Ovary (tissue), 9 donors: Measurements from ENCODE around the gene THSD4. TPM values are rescaled to one million over a fixed set of nuclear protein-coding genes. Genes with fewer than 3 reads are reported as not detected.

ENCODE experiments used
- DNase-seq, 5 donors: peaks; one replicate each; pipeline ENCODE4 v3.0.0-alpha.2; 2019 to 2020
- H3K27ac ChIP-seq, 2 donors: fragments of 200-600 bp; one replicate each; pipeline versions ENCODE4 v1.5.1 to v1.8.0; 2019 to 2022
- H3K27me3 ChIP-seq: fragments of 200-600 bp; one replicate; pipeline ENCODE4 v1.8.0; 2022
- H3K36me3 ChIP-seq: fragments of 200-600 bp; sonication (generic); one replicate; pipeline ENCODE4 v1.5.1; 2019
- H3K4me1 ChIP-seq: one replicate; pipeline ENCODE4 v1.8.1; 2013; ENCODE audit warnings: mild to moderate bottlenecking, moderate library complexity; ENCODE audit not compliant: insufficient read depth
- H3K4me3 ChIP-seq: fragments of 200-600 bp; sonication (generic); one replicate; pipeline ENCODE4 v1.5.1; 2017
- H3K9me3 ChIP-seq, 2 donors: fragments of 200-600 bp in 1 of 2; sonication (generic) in 1 of 2; one replicate each; pipeline versions ENCODE4 v1.5.1 to v1.8.1; 2013 to 2019; ENCODE audit warnings: mild to moderate bottlenecking in 1 of 2, moderate library complexity in 1 of 2
- CTCF ChIP-seq, 3 donors: fragments of 450-650 bp in 2 of 3; fragments of 200-600 bp in 1 of 3; IDR thresholded peaks; one replicate each; pipeline versions ENCODE4 v1.5.1 to v1.8.0; 2016 to 2022; ENCODE audit warnings: antibody characterized with exemption in 3 of 3, mild to moderate bottlenecking in 1 of 3
- EP300 ChIP-seq: sonication (generic); formaldehyde crosslinking; IDR thresholded peaks from one replicate; pipeline ENCODE4 v1.6.1; 2017; ENCODE audit warnings: antibody characterized with exemption
- POLR2A ChIP-seq: fragments of 450-650 bp; IDR thresholded peaks from one replicate; pipeline ENCODE4 v1.6.1; 2017; ENCODE audit warnings: antibody characterized with exemption, mild to moderate bottlenecking, moderate library complexity
- WGBS, 3 donors: extraction: QIAGEN DNeasy Blood & Tissue Kit in 1 of 3; methylation state at CpG; one replicate each; pipeline versions ENCODE4 v1.1.5 to v1.1.7; 2013 to 2017; 5-methylcytosine and 5-hydroxymethylcytosine counted together
- intact Hi-C, 4 donors: fragments of 100-400 bp; cut with DNase I; formaldehyde crosslinking; loops; one replicate each; pipeline versions ENCODE4 v1.11.0 to v1.15.1; 2022 to 2023
- polyA plus RNA-seq, 2 donors: library from polyadenylated mRNA; stranded (reverse); fragments of 200-250 nt in 1 of 2; fragments of 350-450 nt in 1 of 2; fragmentation: Illumina TruSeq in 1 of 2; extraction: RNeasy Lipid Tissue Mini Kit (QIAGEN cat#74804) in 1 of 2; gene quantifications; one replicate each; pipeline ENCODE4 v1.2.3, GENCODE V29; 2013 to 2014
- total RNA-seq, 7 donors: library from RNA; depleted of rRNA in 2 of 7; stranded (reverse); fragments of >200 nt in 2 of 7; fragmentation: NEBNext Ultra II Directional in 3 of 7; extraction: Animal tissue kit (Norgen Biotek cat#: 25700) in 3 of 7; gene quantifications; one replicate each; pipeline versions ENCODE4 v1.1.0 to v1.2.4, GENCODE V29; 2016 to 2023
- donor health status: DM: no; HTN: no; CAD: no; lungs with moderate emphysema.
- donor health status: DM: no; HTN: no; CAD: no.
- donor health status: Bipolar disorder and iron deficiency.
- donor health status: DM: yes; HTN: yes; CAD: no.
- donor health status: DM: no; HTN: no; CAD: no.
- donor health status: DM: yes; HTN: yes; CAD: no.

The THSD4 gene
- total and polyA plus RNA-seq, 9 donors = 3.2 to 53.4 (median 13.5) TPM

- no peak overlapping the region for H3K27ac ChIP-seq
- DNase-seq = no peak
- no peaks in the 10 kb centered on the region for H3K4me1 ChIP-seq
- H3K36me3 ChIP-seq = no peaks in the 10 kb centered on the region
- WGBS, 3 donors = 89 to 91% (median 90%) methylated on average over 4 of the region's 4 CpGs
- intact Hi-C loops = no loop called here
- no peaks in the 10 kb centered on the region for H3K27me3 ChIP-seq
- TF ChIP-seq CTCF (IDR thresholded peaks at IDR 0.05) (no peak), POLR2A (no peak), EP300 (no peak)
- H3K9me3 ChIP-seq = no peaks in the 10 kb centered on the region
- H3K4me3 ChIP-seq = no peak overlapping the region
These were observed 17.4 kb upstream of the THSD4 start for GRCh38 chr15:71097890-71098289.

- Histone ChIP-seq H3K27me3 (no peaks in the 10 kb centered on the region), H3K9me3 (no peaks in the 10 kb centered on the region), H3K4me1 (no peaks in the 10 kb centered on the region), H3K27ac (no peak overlapping the region), H3K4me3 (no peak overlapping the region), H3K36me3 (no peaks in the 10 kb centered on the region)
- DNase-seq = no peak
- intact Hi-C loops = no loop called here
- WGBS, 3 donors = 84 to 88% (median 88%) methylated on average over 1 of the region's 1 CpG
- no peak for TF ChIP-seq EP300
- TF ChIP-seq CTCF (IDR thresholded peaks at IDR 0.05) = no peak
- no peak for TF ChIP-seq POLR2A
These were observed 16.4 kb upstream of the THSD4 start for GRCh38 chr15:71098920-71099319.

- Histone ChIP-seq H3K27ac (no peak overlapping the region), H3K4me1 (no peaks in the 10 kb centered on the region), H3K4me3 (no peak overlapping the region), H3K27me3 (no peaks in the 10 kb centered on the region), H3K36me3 (no peaks in the 10 kb centered on the region), H3K9me3 (no peaks in the 10 kb centered on the region)
- intact Hi-C loops = no loop called here
- no peak for DNase-seq
- 76 to 79% (median 79%) methylated on average over 2 of the region's 2 CpGs for WGBS, 3 donors
- no peak for TF ChIP-seq POLR2A
- no peak for TF ChIP-seq EP300
- TF ChIP-seq CTCF (IDR thresholded peaks at IDR 0.05) = no peak
These were observed 12.1 kb upstream of the THSD4 start for GRCh38 chr15:71103102-71103676.

GRCh38 chr15:71104636-71105035, 10.6 kb upstream of the THSD4 start:
- H3K4me1 ChIP-seq = no peaks in the 10 kb centered on the region
- no peak overlapping the region for H3K4me3 ChIP-seq
- TF ChIP-seq CTCF (IDR thresholded peaks at IDR 0.05) (no peak), EP300 (no peak), POLR2A (no peak)
- H3K27me3 ChIP-seq = no peaks in the 10 kb centered on the region
- intact Hi-C loops = no loop called here
- no peaks in the 10 kb centered on the region for H3K36me3 ChIP-seq
- DNase-seq = no peak
- no peak overlapping the region for H3K27ac ChIP-seq
- no peaks in the 10 kb centered on the region for H3K9me3 ChIP-seq
- WGBS, 3 donors = 71 to 79% (median 76%) methylated on average over 7 of the region's 7 CpGs
